ENCODE measurements around the gene TACR1.

DNA sequence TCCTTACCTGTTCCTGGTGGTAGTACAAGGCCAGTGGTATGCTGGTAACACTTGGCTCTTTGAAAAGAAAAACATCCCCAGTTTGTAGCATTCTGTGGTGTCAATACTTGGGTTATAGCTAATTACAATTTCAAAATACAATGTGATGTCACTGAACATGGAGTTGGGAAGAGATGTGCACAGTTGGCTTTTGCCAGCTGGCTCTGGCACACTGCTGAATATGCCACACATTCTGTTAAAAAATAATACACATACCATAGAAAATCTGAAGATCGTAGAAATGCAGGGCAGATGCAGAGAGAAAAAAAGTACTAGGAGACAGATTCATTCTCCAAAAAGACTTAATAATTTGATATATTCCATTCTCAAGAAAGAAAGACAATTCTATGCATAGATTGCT is 101.5 kb downstream of the TACR1 start:
- TF ChIP-seq POLR2A (IDR thresholded peaks at IDR 0.05; ENCODE audit: low read depth, low read length) (no peak), POLR2AphosphoS5 (IDR thresholded peaks at IDR 0.05; ENCODE audit: low read depth, low read length) (no peak), TAF1 (IDR thresholded peaks at IDR 0.05; ENCODE audit: borderline replicate concordance, low read depth, low read length) (no peak)
